HCT116 (cell line): ENCODE data around the gene TBC1D25. TPM values are rescaled to one million over a fixed set of nuclear protein-coding genes. Genes with fewer than 3 reads are reported as not detected.

Experiments used
- ATAC-seq: fragments of 200-7000 bp; cut with Tn5 transposase; 2 replicates; pipeline ENCODE4 v1.9.1; 2020; ENCODE audit warnings: mild to moderate bottlenecking, moderate library complexity
- BruUV-seq: library from RNA; stranded (reverse); fragments of 400-500 nt; replicated peaks from 2 replicates; lab custom pipeline; 2021; lab: Mats Ljungman, UMichigan
- CTCF ChIA-PET: fragments of 300-600 bp; sonication (Branson Sonifier 250); formaldehyde crosslinking; loops from one replicate; lab custom pipeline; 2021; ENCODE audit warnings: antibody characterized with exemption; lab: Charles Lee
- POLR2A ChIA-PET: fragments of 300-600, 350-600 bp; sonication (Branson Sonifier 250); formaldehyde crosslinking; loops from one replicate; lab custom pipeline; 2021; ENCODE audit warnings: antibody characterized with exemption; lab: Charles Lee
- RAD21 ChIA-PET, 2 experiments: fragments of 300-600 bp; sonication (Branson Sonifier 250); formaldehyde crosslinking; loops; one replicate each; lab custom pipeline; 2023; ENCODE audit warnings: low total read pairs in 2 of 2; ENCODE audit not compliant: uncharacterized antibody in 2 of 2, unreplicated experiment in 2 of 2, low non-redundant PET in 1 of 2; lab: Charles Lee
- DNase-seq: peaks from one replicate; pipeline ENCODE4 v3.0.0-alpha.2; 2010; ENCODE audit warnings: low read depth, low spot score
- H2AFZ ChIP-seq: fragments of 200-600 bp; shearing (Covaris generic), sonication (generic); 2 replicates; pipeline ENCODE4 v1.6.1; 2017; ENCODE audit warnings: low read depth, mixed run types, mixed read lengths, antibody characterized with exemption, low read length; ENCODE audit not compliant: poor library complexity, severe bottlenecking
- H3K27ac ChIP-seq: 2 replicates; pipeline ENCODE4 v1.5.1; 2012; ENCODE audit warnings: low read depth, low read length
- H3K27me3 ChIP-seq: fragments of 200-600 bp; sonication (generic); 2 replicates; pipeline ENCODE4 v1.6.1; 2016; ENCODE audit warnings: mixed run types, low read length, mixed read lengths; ENCODE audit not compliant: insufficient read depth
- H3K36me3 ChIP-seq, 2 experiments: fragments of 200-500 bp in 1 of 2; fragments of 200-600 bp in 1 of 2; sonication (Bioruptor generic) in 1 of 2; sonication (generic) in 1 of 2; 2 replicates each; pipeline versions ENCODE4 v1.5.1 to v1.6.1; 2014 to 2016; ENCODE audit warnings: low read length in 2 of 2, inconsistent platforms in 1 of 2, mixed read lengths in 1 of 2, mixed run types in 1 of 2; ENCODE audit not compliant: insufficient read depth in 2 of 2, control insufficient read depth in 1 of 2
- H3K4me1 ChIP-seq, 2 experiments: fragments of 200-600 bp in 1 of 2; sonication (generic) in 1 of 2; 2 replicates each; pipeline versions ENCODE4 v1.5.1 to v1.6.1; 2012 to 2017; ENCODE audit warnings: low read length in 2 of 2, inconsistent platforms in 1 of 2, mild to moderate bottlenecking in 1 of 2, mixed read lengths in 1 of 2, mixed run types in 1 of 2, moderate library complexity in 1 of 2; ENCODE audit not compliant: insufficient read depth in 2 of 2, control insufficient read depth in 1 of 2
- H3K4me2 ChIP-seq: fragments of 200-600 bp; sonication (generic); 2 replicates; pipeline ENCODE4 v1.6.1; 2017; ENCODE audit warnings: mixed run types, low read length, mixed read lengths
- H3K4me3 ChIP-seq, 2 experiments: fragments of 200-600 bp in 1 of 2; sonication (generic) in 1 of 2; replicated peaks in 1 of 2; 2 replicates each; pipeline ENCODE4 v1.5.1; 2011 to 2016; ENCODE audit warnings: low read length in 2 of 2, control low read depth in 1 of 2, low read depth in 1 of 2, mild to moderate bottlenecking in 1 of 2, mixed read lengths in 1 of 2, mixed run types in 1 of 2
- H3K79me2 ChIP-seq: fragments of 200-600 bp; sonication (generic); 2 replicates; pipeline ENCODE4 v1.6.1; 2017; ENCODE audit warnings: mild to moderate bottlenecking, mixed run types, low read length, moderate library complexity, mixed read lengths; ENCODE audit not compliant: insufficient read depth
- H3K9ac ChIP-seq: fragments of 200-600 bp; sonication (generic); 2 replicates; pipeline ENCODE4 v1.6.1; 2016; ENCODE audit warnings: low read length, mixed read lengths
- H3K9me2 ChIP-seq: fragments of 200-600 bp; sonication (generic), shearing (Covaris generic); 2 replicates; pipeline ENCODE4 v1.6.1; 2017; ENCODE audit warnings: mixed run types, mild to moderate bottlenecking, moderate library complexity; ENCODE audit not compliant: insufficient read depth
- H3K9me3 ChIP-seq, 2 experiments: fragments of 200-500 bp in 1 of 2; fragments of 200-600 bp in 1 of 2; sonication (Bioruptor generic) in 1 of 2; sonication (generic) in 1 of 2; 2 replicates each; pipeline ENCODE4 v1.6.1; 2014 to 2017; ENCODE audit warnings: low read length in 2 of 2, mixed read lengths in 2 of 2, inconsistent platforms in 1 of 2, low read depth in 1 of 2, mild to moderate bottlenecking in 1 of 2, mixed run types in 1 of 2, moderate library complexity in 1 of 2; ENCODE audit not compliant: control insufficient read depth in 1 of 2, insufficient read depth in 1 of 2
- H4K20me1 ChIP-seq: fragments of 200-600 bp; sonication (generic), shearing (Covaris generic); 2 replicates; pipeline ENCODE4 v1.6.1; 2017; ENCODE audit warnings: mixed run types, mild to moderate bottlenecking, moderate library complexity; ENCODE audit not compliant: insufficient read depth
- CEBPB ChIP-seq: IDR thresholded peaks from 2 replicates; pipeline ENCODE4 v1.6.1; 2012; ENCODE audit warnings: low read depth
- ELF1 ChIP-seq: IDR thresholded peaks from 2 replicates; pipeline ENCODE4 v1.6.1; 2012; ENCODE audit warnings: low read depth, borderline replicate concordance
- EZH2 ChIP-seq: fragments of 200-600 bp; sonication (generic); IDR thresholded peaks from 2 replicates; pipeline ENCODE4 v1.6.1; 2017; ENCODE audit warnings: antibody characterized with exemption, mixed run types
- EZH2phosphoT487 ChIP-seq: fragments of 200-600 bp; IDR thresholded peaks from 2 replicates; pipeline ENCODE4 v1.6.1; 2018; ENCODE audit warnings: antibody characterized with exemption, borderline replicate concordance
- RAD21 ChIP-seq: IDR thresholded peaks from 2 replicates; pipeline ENCODE4 v1.6.1; 2012; ENCODE audit warnings: low read depth, mild to moderate bottlenecking
- TCF7L2 ChIP-seq: IDR thresholded peaks from 2 replicates; pipeline ENCODE4 v1.7.0; 2011; ENCODE audit warnings: borderline replicate concordance, inconsistent platforms; ENCODE audit not compliant: insufficient read depth, insufficient read length; ENCODE audit errors: extremely low read depth
- ZFX ChIP-seq: fragments of 450-650 bp; IDR thresholded peaks from 2 replicates; pipeline ENCODE4 v1.6.1; 2017
- intact Hi-C: fragments of 100-400 bp; cut with micrococcal nuclease; formaldehyde crosslinking; loops from 2 replicates; pipeline ENCODE4 v1.10.0; 2022
- total RNA-seq: library from RNA; stranded (reverse); gene quantifications from one replicate; pipeline ENCODE4 v1.2.1, GENCODE V29; 2021; ENCODE audit not compliant: unreplicated experiment
- TF ChIP-seq, protein P1 (sequence below): IDR thresholded peaks from 2 replicates; pipeline ENCODE4 v1.6.1; 2011; ENCODE audit warnings: mild to moderate bottlenecking, low read length, moderate library complexity; ENCODE audit not compliant: insufficient replicate concordance; ENCODE audit errors: extremely low read depth
- TF ChIP-seq, protein P2 (sequence below): IDR thresholded peaks from 2 replicates; pipeline ENCODE4 v1.6.1; 2012; ENCODE audit warnings: low read depth

TBC1D25 gene
- total RNA-seq, 1 experiment from 2014 or later: 10.5 TPM

DNA sequence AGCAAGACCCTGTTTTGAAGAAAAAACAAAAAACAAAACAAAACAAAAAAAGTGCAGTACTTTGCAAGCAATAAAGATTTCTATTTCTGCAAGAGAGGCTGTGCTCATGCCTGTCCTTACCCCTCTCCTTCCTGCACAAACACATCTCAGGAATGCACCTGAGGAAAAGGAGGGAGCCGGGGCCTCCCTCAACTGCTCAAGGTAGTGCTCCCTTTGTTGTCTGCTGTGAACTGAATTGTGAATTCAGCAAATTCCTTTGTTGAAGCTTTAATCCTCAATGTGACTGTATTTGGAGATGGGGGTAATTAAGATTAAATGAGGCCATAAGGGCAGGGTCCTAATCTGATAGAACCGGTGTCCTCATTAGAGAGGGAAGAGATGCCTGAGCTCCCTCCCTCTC lies 49.6 kb upstream of the TBC1D25 start:
- Histone ChIP-seq H3K79me2 (no peaks in the 10 kb centered on the region), H3K4me2 (no peak overlapping the region), H4K20me1 (no peaks in the 10 kb centered on the region), H3K9ac (no peak overlapping the region), H3K36me3 (no peaks in the 10 kb centered on the region; a peak in 1 of 4 replicates), H3K4me1 (peaks cover 6 to 60% of the 10 kb centered on the region in 2 experiments; a peak in 3 of 4 replicates), H3K27me3 (no peaks in the 10 kb centered on the region), H3K27ac (no peak overlapping the region), H2AFZ (no peak overlapping the region), H3K4me3 (no peak overlapping the region), H3K9me2 (no peaks in the 10 kb centered on the region), H3K9me3 (no peaks in the 10 kb centered on the region)
- BruUV-seq: no TSS peak
- no peak for DNase-seq
- no peak for TF ChIP-seq EZH2phosphoT487
- TF ChIP-seq ELF1: no peak
- TF ChIP-seq RAD21: no peak
- TF ChIP-seq ZFX: no peak
- TF ChIP-seq CEBPB: no peak
- TF ChIP-seq EZH2: no peak
- TF ChIP-seq, protein P1, sequence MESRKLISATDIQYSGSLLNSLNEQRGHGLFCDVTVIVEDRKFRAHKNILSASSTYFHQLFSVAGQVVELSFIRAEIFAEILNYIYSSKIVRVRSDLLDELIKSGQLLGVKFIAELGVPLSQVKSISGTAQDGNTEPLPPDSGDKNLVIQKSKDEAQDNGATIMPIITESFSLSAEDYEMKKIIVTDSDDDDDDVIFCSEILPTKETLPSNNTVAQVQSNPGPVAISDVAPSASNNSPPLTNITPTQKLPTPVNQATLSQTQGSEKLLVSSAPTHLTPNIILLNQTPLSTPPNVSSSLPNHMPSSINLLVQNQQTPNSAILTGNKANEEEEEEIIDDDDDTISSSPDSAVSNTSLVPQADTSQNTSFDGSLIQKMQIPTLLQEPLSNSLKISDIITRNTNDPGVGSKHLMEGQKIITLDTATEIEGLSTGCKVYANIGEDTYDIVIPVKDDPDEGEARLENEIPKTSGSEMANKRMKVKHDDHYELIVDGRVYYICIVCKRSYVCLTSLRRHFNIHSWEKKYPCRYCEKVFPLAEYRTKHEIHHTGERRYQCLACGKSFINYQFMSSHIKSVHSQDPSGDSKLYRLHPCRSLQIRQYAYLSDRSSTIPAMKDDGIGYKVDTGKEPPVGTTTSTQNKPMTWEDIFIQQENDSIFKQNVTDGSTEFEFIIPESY: no peak
- TF ChIP-seq, protein P2, sequence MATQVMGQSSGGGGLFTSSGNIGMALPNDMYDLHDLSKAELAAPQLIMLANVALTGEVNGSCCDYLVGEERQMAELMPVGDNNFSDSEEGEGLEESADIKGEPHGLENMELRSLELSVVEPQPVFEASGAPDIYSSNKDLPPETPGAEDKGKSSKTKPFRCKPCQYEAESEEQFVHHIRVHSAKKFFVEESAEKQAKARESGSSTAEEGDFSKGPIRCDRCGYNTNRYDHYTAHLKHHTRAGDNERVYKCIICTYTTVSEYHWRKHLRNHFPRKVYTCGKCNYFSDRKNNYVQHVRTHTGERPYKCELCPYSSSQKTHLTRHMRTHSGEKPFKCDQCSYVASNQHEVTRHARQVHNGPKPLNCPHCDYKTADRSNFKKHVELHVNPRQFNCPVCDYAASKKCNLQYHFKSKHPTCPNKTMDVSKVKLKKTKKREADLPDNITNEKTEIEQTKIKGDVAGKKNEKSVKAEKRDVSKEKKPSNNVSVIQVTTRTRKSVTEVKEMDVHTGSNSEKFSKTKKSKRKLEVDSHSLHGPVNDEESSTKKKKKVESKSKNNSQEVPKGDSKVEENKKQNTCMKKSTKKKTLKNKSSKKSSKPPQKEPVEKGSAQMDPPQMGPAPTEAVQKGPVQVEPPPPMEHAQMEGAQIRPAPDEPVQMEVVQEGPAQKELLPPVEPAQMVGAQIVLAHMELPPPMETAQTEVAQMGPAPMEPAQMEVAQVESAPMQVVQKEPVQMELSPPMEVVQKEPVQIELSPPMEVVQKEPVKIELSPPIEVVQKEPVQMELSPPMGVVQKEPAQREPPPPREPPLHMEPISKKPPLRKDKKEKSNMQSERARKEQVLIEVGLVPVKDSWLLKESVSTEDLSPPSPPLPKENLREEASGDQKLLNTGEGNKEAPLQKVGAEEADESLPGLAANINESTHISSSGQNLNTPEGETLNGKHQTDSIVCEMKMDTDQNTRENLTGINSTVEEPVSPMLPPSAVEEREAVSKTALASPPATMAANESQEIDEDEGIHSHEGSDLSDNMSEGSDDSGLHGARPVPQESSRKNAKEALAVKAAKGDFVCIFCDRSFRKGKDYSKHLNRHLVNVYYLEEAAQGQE: no peak
- TF ChIP-seq TCF7L2: no peak
- CTCF ChIA-PET: no interaction called here
- POLR2A ChIA-PET: no interaction called here
- ATAC-seq: no peak
- RAD21 ChIA-PET: no interaction called here
- intact Hi-C loops: loop anchor here (5.0 to 10.0 kb wide), 4 partner anchors 408 to 925 kb away; partner anchors contain the start of gene ARAF
